ENCODE results near the gene FOXP4.

DNA sequence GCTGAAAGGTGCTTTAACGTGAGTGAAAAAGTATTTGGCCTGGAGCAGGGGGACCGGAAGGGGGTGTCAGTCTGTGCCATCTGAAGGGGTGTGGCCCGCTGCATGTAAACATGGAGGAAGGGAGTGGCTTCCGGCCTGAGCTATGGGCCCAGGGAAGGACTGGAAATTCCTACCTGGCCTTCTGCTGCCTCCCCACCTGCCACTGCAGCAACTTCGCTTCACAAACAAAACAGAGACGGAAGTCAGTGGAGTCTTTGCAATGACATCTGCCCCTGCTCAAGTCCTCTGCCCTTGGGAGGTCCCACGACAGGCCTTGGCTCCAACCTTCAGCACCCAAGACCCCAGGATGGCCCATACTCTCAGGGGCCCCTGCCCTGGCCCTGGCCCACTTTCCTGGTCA is 28.1 kb upstream of the FOXP4 start:
- no peak for TF ChIP-seq POLR2A (IDR thresholded peaks at IDR 0.05; ENCODE audit: low read length)
- no peak for TF ChIP-seq GATA1 (IDR thresholded peaks at IDR 0.05; ENCODE audit: low read depth, low read length)
